Stomach (tissue), 9 donors: ENCODE measurements around the gene COPG1. TPM values are rescaled to one million over a fixed set of nuclear protein-coding genes. Genes with fewer than 3 reads are reported as not detected.

Experiments
- DNase-seq, 2 donors: peaks; one replicate each; pipeline versions ENCODE4 v3.0.0 to v3.0.0-alpha.2; 2013 to 2019
- H3K27ac ChIP-seq, 5 donors: fragments of 200-600 bp in 4 of 5; sonication (generic) in 4 of 5; one replicate each; pipeline ENCODE4 v1.5.1; 2013 to 2019; ENCODE audit warnings: mild to moderate bottlenecking in 1 of 5, moderate library complexity in 1 of 5
- H3K27me3 ChIP-seq, 3 donors: fragments of 200-600 bp; sonication (generic); one replicate each; pipeline ENCODE4 v1.5.1; 2017 to 2019; ENCODE audit warnings: mixed run types in 1 of 3
- H3K36me3 ChIP-seq, 4 donors: fragments of 200-600 bp; sonication (generic); 1 replicate in 3 of 4; 2 replicates in 1 of 4; pipeline ENCODE4 v1.5.1; 2016 to 2019
- H3K4me1 ChIP-seq, 4 donors: fragments of 200-600 bp; sonication (generic); one replicate each; pipeline ENCODE4 v1.5.1; 2016 to 2019
- H3K4me3 ChIP-seq, 4 donors: fragments of 200-600 bp; sonication (generic) in 3 of 4; one replicate each; pipeline ENCODE4 v1.5.1; 2016 to 2019; ENCODE audit warnings: mild to moderate bottlenecking in 1 of 4
- H3K9me3 ChIP-seq, 4 donors: fragments of 200-600 bp; sonication (generic); one replicate each; pipeline ENCODE4 v1.5.1; 2016 to 2019
- CTCF ChIP-seq, 7 experiments: fragments of 450-650 bp in 4 of 7; fragments of 200-600 bp in 3 of 7; sonication (generic) in 3 of 7; IDR thresholded peaks; one replicate each; pipeline ENCODE4 v1.5.1; 2016 to 2019; ENCODE audit warnings: antibody characterized with exemption in 7 of 7, control low read depth in 2 of 7, mild to moderate bottlenecking in 1 of 7
- EP300 ChIP-seq: sonication (generic); formaldehyde crosslinking; IDR thresholded peaks from one replicate; pipeline ENCODE4 v1.6.1; 2017; ENCODE audit warnings: antibody characterized with exemption
- POLR2A ChIP-seq, 4 donors: fragments of 450-650 bp; IDR thresholded peaks; one replicate each; pipeline ENCODE4 v1.6.1; 2016; ENCODE audit warnings: antibody characterized with exemption in 4 of 4, control low read depth in 2 of 4, mild to moderate bottlenecking in 1 of 4, moderate library complexity in 1 of 4
- POLR2AphosphoS5 ChIP-seq, 3 donors: sonication (generic); formaldehyde crosslinking; IDR thresholded peaks; one replicate each; pipeline ENCODE4 v1.6.1; 2016; ENCODE audit warnings: antibody characterized with exemption in 3 of 3
- WGBS, 5 donors: extraction: QIAGEN DNeasy Blood & Tissue Kit in 3 of 5; methylation state at CpG; one replicate each; pipeline versions ENCODE4 v1.1.5 to v1.1.7; 2013 to 2018; 5-methylcytosine and 5-hydroxymethylcytosine counted together
- intact Hi-C: fragments of 100-400 bp; cut with DNase I; formaldehyde crosslinking; loops from one replicate; pipeline ENCODE4 v1.15.1; 2023; ENCODE audit warnings: low total_unique reads
- polyA plus RNA-seq, 3 donors: library from polyadenylated mRNA; stranded (reverse); fragments of 200-250 nt; gene quantifications; one replicate each; pipeline ENCODE4 v1.2.3, GENCODE V29; 2013
- total RNA-seq, 5 donors: library from RNA; depleted of rRNA; stranded (reverse); fragments of >200 nt; gene quantifications; one replicate each; pipeline versions ENCODE4 v1.1.0 to v1.2.3, GENCODE V29; 2014 to 2016
- donor health status: healthy with polysubstance abuse.
- donor health status: Bipolar disorder and iron deficiency.
- donor health status: healthy.

Gene COPG1
- total and polyA plus RNA-seq, 8 donors, result 38.5 to 356 (median 113) TPM

GRCh38 chr3:129224984-129225393, 24.4 kb upstream of the COPG1 start:
- H3K4me1 ChIP-seq, result peaks cover 17 to 51% (median 31%) of the 10 kb centered on the region in 4 donors
- peak; percentile 78 to 81 for DNase-seq

GRCh38 chr3:129226374-129226773, 23.0 kb upstream of the COPG1 start:
- WGBS, 5 donors, result 44 to 74% (median 69%) methylated on average over 6 of the region's 6 CpGs
- Histone ChIP-seq H3K27me3 (no peaks in the 10 kb centered on the region), H3K9me3 (no peaks in the 10 kb centered on the region), H3K4me3 (no peak overlapping the region), H3K4me1 (peaks cover 17 to 51% (median 31%) of the 10 kb centered on the region in 4 donors), H3K27ac (peak overlapping the region; percentile 24 to 88 (median 79)), H3K36me3 (no peaks in the 10 kb centered on the region)
- intact Hi-C loops, result no loop called here
- no peak for TF ChIP-seq EP300
- TF ChIP-seq POLR2AphosphoS5 (IDR thresholded peaks at IDR 0.05), result peak; percentile 9 to 63 (median 31)
- peak; percentile 20 to 65 for DNase-seq

More at GRCh38 chr3:129224984-129225393, 24.4 kb upstream of the COPG1 start:
- H3K27ac ChIP-seq, result peak overlapping the region; percentile 58 to 88 (median 79)
- H3K27me3 ChIP-seq, result no peaks in the 10 kb centered on the region
- TF ChIP-seq POLR2A (IDR thresholded peaks at IDR 0.05) (no peak), CTCF (IDR thresholded peaks at IDR 0.05) (no peak), POLR2AphosphoS5 (IDR thresholded peaks at IDR 0.05) (peak; percentile 82 to 94 (median 84)), EP300 (no peak)
- H3K9me3 ChIP-seq, result no peaks in the 10 kb centered on the region
- intact Hi-C loops, result no loop called here
- peak overlapping the region in 2 of 4 donors; percentile 17 to 24 for H3K4me3 ChIP-seq
- no peaks in the 10 kb centered on the region for H3K36me3 ChIP-seq
- whole genome bisulfite sequencing, 5 donors, result 1 to 2% (median 1%) methylated on average over 9 of the region's 9 CpGs

DNA sequence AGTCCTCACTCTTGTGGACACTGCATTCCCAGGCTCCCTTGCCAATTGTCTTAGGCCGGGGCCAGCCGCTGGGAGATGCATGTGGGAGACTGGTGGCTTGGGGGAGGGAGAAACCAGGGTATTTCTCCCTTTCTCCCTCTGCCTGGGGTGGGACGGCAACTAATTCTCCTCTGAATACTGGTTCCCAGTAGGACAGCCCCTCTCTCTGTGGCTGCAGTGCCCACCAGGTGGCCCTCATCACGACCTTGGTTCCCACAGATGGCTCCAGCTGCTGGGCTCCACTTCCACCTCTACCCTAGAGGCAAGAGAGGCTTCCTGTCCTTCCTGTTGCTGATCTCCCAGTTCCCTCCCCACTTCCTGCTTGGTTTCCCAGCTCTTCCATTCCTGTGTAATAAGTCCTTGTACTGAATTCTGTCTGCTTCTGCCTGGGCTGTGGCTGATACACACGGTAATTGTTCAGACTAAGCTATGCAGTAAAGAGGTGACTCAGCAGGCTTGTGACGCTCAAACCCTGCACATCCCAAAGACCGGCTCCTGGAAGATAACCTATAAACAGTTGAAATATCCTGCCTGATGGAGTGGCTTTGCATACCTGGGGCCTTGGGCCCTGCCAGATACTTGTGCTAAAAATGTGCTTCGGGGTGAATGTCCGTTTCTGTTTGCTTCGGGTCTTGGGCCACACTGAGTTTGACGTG, 20.4 kb upstream of the COPG1 start:
- intact Hi-C loops, result no loop called here
- Histone ChIP-seq H3K36me3 (no peaks in the 10 kb centered on the region), H3K4me3 (no peak overlapping the region), H3K27me3 (no peaks in the 10 kb centered on the region), H3K27ac (peak overlapping the region; percentile 24 to 88 (median 79)), H3K4me1 (peaks cover 17 to 51% (median 31%) of the 10 kb centered on the region in 4 donors), H3K9me3 (no peaks in the 10 kb centered on the region)
- DNase-seq, result peak in 1 of 2 donors; percentile 47
- WGBS, 5 donors, result 62 to 79% (median 68%) methylated on average over 11 of the region's 11 CpGs
- TF ChIP-seq CTCF (IDR thresholded peaks at IDR 0.05) (no peak), POLR2AphosphoS5 (IDR thresholded peaks at IDR 0.05) (no peak), POLR2A (IDR thresholded peaks at IDR 0.05) (no peak), EP300 (no peak)

DNA sequence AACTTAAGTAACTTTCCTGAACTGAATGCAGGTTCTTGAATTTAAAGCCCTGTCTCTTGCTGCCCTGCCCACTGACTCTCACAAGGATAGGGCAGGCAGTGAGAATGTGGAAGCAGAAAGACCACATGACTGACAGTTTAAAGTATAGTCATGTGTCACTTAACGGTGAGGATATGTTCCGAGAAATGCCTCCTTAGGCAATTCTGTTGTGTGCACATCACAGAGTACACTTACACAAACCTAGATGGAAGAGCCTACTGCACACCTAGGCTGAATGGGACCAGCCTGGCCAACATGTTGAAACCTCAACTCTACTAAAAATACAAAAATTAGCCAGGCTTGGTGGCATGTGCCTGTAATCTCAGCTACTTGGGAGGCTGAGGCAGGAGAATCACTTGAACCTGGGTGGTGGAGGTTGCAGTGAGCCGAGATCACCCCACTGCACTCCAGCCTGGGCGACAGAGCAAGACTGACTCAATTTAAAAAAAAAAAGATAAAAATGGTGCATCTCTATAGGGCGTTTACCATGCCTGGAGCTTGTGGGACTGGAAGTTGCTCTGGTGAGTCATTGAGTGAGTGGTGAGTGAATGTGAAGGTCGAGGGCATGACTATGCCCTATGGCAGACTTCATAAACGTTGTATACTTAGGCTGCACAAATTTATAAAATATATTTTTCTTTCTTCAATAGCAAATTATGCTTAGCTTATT, 18.9 kb upstream of the COPG1 start:
- Histone ChIP-seq H3K4me1 (peaks cover 5 to 37% (median 18%) of the 10 kb centered on the region in 4 donors), H3K27ac (peak overlapping the region; percentile 7 to 88 (median 79)), H3K9me3 (no peaks in the 10 kb centered on the region), H3K27me3 (no peaks in the 10 kb centered on the region), H3K36me3 (no peaks in the 10 kb centered on the region), H3K4me3 (no peak overlapping the region)
- intact Hi-C loops, result no loop called here
- TF ChIP-seq POLR2A (IDR thresholded peaks at IDR 0.05) (no peak), POLR2AphosphoS5 (IDR thresholded peaks at IDR 0.05) (peak in 1 of 3 donors; percentile 40), CTCF (IDR thresholded peaks at IDR 0.05) (no peak)
- peak in 1 of 2 donors; percentile 18 for DNase-seq
- WGBS, 5 donors, result 48 to 63% (median 52%) methylated on average over 7 of the region's 7 CpGs
